Cardiac septum (tissue), 1 donor: Measurements from ENCODE around the gene RPS6KA4. TPM values are rescaled to one million over a fixed set of nuclear protein-coding genes. Genes with fewer than 3 reads are reported as not detected.
"Not testable (repeated sequence)": the region's sequence is repeated elsewhere in the genome, so short reads cannot be mapped to it uniquely, and the experiment has no call there.

Source experiments
- DNase-seq: peaks from one replicate; pipeline ENCODE4 v3.0.0-alpha.2; 2020; ENCODE audit warnings: low spot score
- intact Hi-C: fragments of 100-400 bp; cut with DNase I; formaldehyde crosslinking; loops from one replicate; pipeline ENCODE4 v1.14.0; 2022
- total RNA-seq: library from RNA; stranded (reverse); fragmentation: NEBNext Ultra II Directional; extraction: Animal tissue kit (Norgen Biotek cat#: 25700); gene quantifications from one replicate; pipeline ENCODE4 v1.2.1, GENCODE V29; 2021
- donor health status: DM: no; HTN: no; CAD: no.

RPS6KA4 gene
- total RNA-seq, 1 donor from 2014 or later, result 15.4 TPM

DNA sequence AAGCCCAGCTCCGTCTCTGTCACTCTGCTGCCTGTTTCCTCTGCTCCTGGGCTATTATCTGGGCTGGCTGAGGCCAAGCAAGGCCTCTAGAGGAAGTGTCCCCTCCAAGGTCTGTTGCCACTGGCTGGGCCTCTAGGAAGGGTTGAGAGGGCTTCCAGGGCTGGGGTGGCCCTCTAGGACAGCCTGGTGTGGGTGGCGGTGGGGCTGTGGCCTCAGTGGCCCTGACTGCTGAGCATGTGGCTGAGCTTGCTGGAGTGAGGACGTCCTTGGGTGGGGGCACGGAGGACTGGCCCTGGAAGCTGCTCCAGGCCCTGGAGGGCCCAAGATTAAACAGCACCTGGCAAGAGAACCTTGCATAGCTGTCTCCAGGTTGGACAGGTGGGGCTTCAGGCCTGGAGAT is 35.0 kb upstream of the RPS6KA4 start:
- DNase-seq, intact Hi-C loops: not testable (repeated sequence)

GRCh38 chr11:64324692-64325469 is 34.1 kb upstream of the RPS6KA4 start:
- intact Hi-C loops, result no loop called here
- DNase-seq, result no peak

- intact Hi-C loops, result no loop called here
- no peak for DNase-seq
Observed at GRCh38 chr11:64327375-64327774, 31.6 kb upstream of the RPS6KA4 start.

DNA sequence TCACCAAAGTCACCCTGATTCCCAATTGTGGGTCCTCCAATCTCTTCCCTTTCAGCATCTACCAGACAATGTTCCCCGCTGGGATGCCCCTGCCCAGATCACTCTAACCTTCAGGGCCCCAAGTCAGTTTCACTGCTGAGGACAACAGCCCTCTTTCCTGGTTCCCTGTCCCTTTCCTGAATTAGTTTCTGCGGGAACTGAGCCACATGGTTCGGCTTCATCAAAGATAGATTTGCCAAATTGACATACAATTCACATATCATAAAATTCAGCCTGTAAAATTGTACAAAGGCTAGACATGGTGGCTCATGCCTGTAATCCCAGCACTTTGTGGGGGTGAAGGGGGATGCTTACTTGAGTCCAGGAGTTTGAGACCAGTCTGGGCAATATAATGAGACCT is 31.0 kb upstream of the RPS6KA4 start:
- DNase-seq, result no peak
- intact Hi-C loops, result no loop called here

DNA sequence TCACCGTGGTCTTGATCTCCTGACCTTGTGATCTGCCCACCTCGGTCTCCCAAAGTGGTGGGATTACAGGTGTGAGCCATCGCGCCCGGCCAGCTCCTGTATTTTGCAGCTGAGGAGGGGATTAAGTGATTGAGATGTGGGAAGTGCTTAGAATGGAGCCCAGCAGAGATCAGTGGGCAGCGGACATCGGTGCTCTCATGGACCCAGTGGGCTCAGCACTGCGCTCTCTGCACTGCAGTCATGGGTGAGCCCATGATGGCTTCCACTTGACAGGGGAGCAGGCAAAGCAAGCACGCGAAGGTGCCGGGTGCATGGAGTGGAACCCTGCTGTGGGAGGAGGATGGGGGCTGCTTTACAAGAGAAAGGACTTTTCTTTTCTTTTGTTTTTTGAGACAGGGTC is 28.1 kb upstream of the RPS6KA4 start:
- no peak for DNase-seq
- intact Hi-C loops, result no loop called here

GRCh38 chr11:64331569-64332371 is 27.2 kb upstream of the RPS6KA4 start:
- DNase-seq, result peak; percentile 90
- intact Hi-C loops, result no loop called here

- no peak for DNase-seq
- intact Hi-C loops, result no loop called here
Observed at GRCh38 chr11:64333556-64333955, 25.4 kb upstream of the RPS6KA4 start.

DNA sequence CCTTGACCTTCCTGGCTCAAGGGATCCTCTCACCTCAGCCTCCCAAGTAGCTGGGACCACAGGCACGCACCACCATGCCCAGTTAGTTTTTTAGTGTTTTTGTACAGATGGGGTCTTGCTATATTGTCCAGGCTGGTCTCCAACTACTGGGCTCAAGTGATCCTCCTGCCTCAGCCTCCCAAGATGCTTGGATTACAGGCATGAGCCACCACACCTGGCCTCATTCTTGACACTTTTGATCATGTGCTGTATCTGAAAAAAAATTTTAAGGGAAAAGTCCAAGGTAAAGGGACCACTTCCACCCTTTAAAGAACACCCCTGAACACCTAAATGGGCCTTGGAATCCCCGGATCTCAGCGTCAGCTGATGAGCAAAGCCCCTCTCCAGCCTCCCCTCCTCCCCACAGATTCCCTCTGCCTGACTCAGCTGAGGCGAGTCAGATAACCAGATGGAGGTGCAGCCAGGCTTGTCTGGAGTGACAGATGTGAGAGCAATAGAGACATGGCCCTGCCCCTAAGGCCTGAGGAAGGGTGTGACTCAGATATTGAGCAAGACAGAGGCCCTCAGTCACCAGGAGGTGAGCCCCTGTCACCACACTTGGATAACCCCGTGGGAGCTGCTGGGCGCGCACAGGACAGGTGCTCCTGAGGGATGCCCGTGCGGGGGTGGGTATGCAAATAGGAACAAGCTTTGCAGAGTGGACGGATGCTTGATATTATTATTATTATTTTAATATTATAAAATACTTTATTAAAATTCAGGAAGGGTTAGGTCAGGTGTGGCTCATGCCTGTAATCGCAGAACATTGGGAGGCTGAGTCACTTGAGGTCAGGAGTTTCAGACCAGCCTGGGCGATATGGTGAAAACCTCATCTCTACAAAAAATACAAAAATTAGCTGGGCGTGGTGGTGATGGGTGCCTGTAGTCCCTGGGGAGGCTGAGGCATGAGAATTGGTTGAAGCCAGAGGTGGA is 23.9 kb upstream of the RPS6KA4 start:
- intact Hi-C loops, result no loop called here
- no peak for DNase-seq

DNA sequence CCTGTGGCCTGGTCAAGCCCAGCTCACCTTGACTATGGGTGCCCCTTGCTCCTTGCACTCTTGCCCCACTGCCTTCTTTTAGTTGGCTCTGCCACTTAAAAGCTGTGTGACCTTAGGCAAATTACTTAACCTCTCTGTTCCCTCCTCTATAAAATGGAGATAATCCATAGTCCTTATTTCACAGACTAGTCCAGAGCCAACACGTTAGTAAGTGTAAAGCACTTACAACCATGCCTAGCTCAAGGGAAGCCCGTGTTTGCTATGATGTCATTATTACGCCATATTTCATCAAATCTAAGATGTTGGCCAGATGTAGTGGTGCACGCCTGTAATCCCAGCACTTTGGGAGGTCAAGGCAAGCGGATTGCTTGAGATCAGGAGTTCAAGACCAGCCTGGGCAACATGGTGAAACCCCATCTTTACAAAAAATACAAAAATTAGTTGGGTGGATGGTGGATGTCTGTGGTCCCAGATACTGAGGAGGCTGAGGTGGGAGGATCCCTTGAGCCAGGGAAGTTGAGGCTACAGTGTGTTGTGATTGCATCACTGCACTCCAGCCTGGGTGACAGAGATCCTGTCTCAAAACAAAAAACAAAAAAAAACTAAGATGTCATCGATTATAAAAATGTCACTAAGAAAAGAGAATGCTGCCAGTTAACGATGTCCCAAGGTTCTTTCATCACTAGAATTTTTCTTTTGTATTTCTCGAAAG is 21.3 kb upstream of the RPS6KA4 start:
- no peak for DNase-seq
- intact Hi-C loops, result no loop called here

DNA sequence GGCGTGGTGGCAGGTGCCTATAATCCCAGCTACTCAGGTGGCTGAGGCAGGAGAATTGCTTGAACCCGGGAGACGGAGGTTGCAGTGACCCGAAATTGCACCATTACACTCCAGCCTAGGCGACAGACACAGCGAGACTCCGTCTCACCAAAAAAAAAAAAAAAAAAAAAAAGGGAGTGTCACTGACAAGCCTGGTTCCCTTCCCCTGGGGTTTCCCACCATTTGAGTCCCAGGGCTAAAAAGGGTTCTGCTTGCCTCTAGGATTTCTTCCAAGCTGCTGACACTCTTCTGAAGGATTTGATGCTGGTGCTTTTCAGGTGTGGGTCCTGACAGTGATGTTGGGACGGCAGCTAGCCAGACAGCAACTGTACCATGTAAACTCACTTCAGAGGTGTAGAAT is 20.2 kb upstream of the RPS6KA4 start:
- intact Hi-C loops, result no loop called here
- no peak for DNase-seq

DNA sequence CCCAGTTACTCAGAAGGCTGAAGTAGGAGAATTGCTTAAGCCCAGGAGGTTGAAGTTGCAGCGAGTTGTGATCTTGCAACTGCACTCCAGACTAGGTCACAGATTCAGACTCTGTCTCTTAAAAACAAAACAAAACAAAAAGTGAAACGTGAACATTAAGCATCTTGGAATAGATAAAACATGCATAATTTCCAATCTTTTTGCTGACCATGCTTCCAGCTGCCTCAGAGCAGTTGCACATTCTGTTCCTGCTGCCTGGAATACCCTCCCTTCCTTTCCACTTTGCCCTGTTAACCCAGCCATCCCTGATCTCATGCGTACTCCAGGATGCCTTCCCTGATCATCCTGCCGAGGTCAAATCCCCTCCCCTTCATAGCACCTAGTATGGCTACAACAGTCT is 19.7 kb upstream of the RPS6KA4 start:
- intact Hi-C loops, result no loop called here
- DNase-seq, result no peak

GRCh38 chr11:64339754-64340408 is 19.1 kb upstream of the RPS6KA4 start, which contains the start of gene CCDC88B:
Gene CCDC88B, plus strand, starts transcription at chr11:64340204. Its CDS starts 63 bp downstream, at chr11:64340267.
- DNase-seq, result peak; percentile 95
- intact Hi-C loops, result no loop called here

- intact Hi-C loops, result no loop called here
- peak; percentile 93 for DNase-seq
Observed at GRCh38 chr11:64340671-64341335, 18.2 kb upstream of the RPS6KA4 start.

DNA sequence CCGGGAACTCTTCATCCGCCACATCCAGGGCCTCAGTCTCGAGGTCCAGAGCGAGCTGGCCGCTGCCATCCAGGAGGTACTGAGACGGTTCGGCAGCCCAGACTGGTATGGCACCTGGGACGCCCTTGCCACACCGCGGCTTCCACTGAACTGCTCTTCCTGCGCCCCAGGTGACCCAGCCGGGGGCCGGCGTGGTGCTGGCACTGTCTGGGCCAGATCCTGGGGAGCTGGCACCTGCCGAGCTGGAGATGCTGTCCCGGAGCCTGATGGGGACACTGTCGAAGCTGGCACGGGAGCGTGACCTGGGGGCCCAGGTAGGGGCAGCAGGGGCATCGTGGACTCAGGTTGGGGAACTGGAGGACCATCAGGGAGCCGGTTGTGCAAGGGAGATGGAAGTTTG is 17.5 kb upstream of the RPS6KA4 start:
- intact Hi-C loops, result no loop called here
- DNase-seq, result no peak

GRCh38 chr11:64341851-64342791 is 16.8 kb upstream of the RPS6KA4 start:
- peak; percentile 96 for DNase-seq
- intact Hi-C loops, result loop anchor here (2.0 kb wide), 1 partner anchor 23 kb away; the partner anchor contains the start of gene PRDX5

GRCh38 chr11:64342869-64343745 is 15.9 kb upstream of the RPS6KA4 start:
- no peak for DNase-seq
- intact Hi-C loops, result loop anchor here (2.0 kb wide), 1 partner anchor 24 kb away; the partner anchor contains the start of gene PRDX5
